RWPE2 (cell line): ENCODE results near the gene BAZ1A.

ENCODE experiments used
- ATAC-seq: fragments of 200-7000 bp; cut with Tn5 transposase; 3 replicates; pipeline ENCODE4 v1.9.1; 2021; ENCODE audit warnings: low read depth
- DNase-seq: peaks from one replicate; pipeline ENCODE4 v3.0.0-alpha.2; 2020; ENCODE audit warnings: low spot score
- H3K27ac ChIP-seq: fragments of 450-650 bp; 2 replicates; pipeline ENCODE4 v1.5.1; 2017; ENCODE audit warnings: mild to moderate bottlenecking; ENCODE audit not compliant: poor library complexity, severe bottlenecking
- H3K27me3 ChIP-seq: fragments of 250-450 bp; sonication (Bioruptor Pico); 2 replicates; pipeline ENCODE4 v1.5.1; 2021; ENCODE audit warnings: mild to moderate bottlenecking, moderate library complexity; ENCODE audit not compliant: insufficient read depth, poor library complexity, severe bottlenecking
- H3K36me3 ChIP-seq: fragments of 250-450 bp; sonication (Bioruptor Pico); 2 replicates; pipeline ENCODE4 v1.5.1; 2020; ENCODE audit warnings: low read depth, mild to moderate bottlenecking, moderate library complexity
- H3K4me1 ChIP-seq: fragments of 250-450 bp; sonication (Bioruptor Pico); 2 replicates; pipeline ENCODE4 v1.5.1; 2021; ENCODE audit warnings: mild to moderate bottlenecking, moderate library complexity; ENCODE audit not compliant: insufficient read depth, poor library complexity, severe bottlenecking
- H3K4me3 ChIP-seq: fragments of 250-450 bp; sonication (Bioruptor Pico); 2 replicates; pipeline ENCODE4 v1.5.1; 2021; ENCODE audit warnings: mild to moderate bottlenecking, moderate library complexity; ENCODE audit not compliant: severe bottlenecking
- H3K9me3 ChIP-seq: fragments of 250-450 bp; sonication (Bioruptor Pico); 2 replicates; pipeline ENCODE4 v1.5.1; 2021; ENCODE audit warnings: mild to moderate bottlenecking, moderate library complexity; ENCODE audit not compliant: severe bottlenecking
- TF ChIP-seq, protein P1 (sequence below): fragments of 450-650 bp; IDR thresholded peaks from one replicate; pipeline ENCODE4 v1.5.1; 2017; ENCODE audit warnings: mild to moderate bottlenecking, moderate library complexity; ENCODE audit not compliant: poor library complexity, severe bottlenecking

The BAZ1A gene

DNA sequence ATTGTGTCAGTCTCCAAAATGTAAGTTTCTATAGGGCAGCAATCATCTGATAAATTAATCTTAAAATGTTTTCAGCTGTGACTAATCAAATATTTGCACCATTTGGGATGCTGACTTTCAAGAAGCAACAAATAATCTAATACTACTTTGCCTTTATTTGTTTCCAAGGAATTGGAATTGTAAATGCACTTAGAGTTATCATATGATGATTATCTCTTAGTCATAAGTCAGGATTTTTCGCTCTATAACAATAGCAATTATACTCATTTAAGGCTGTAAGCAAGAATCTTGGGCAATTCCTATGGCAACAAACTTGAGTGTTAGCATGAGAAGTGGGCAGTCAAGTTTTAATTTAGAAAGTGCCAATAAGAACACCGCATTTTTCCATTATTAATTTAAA is 13.0 kb upstream of the BAZ1A start:
- H3K9me3 ChIP-seq: no peaks in the 10 kb centered on the region
- TF ChIP-seq, protein P1, sequence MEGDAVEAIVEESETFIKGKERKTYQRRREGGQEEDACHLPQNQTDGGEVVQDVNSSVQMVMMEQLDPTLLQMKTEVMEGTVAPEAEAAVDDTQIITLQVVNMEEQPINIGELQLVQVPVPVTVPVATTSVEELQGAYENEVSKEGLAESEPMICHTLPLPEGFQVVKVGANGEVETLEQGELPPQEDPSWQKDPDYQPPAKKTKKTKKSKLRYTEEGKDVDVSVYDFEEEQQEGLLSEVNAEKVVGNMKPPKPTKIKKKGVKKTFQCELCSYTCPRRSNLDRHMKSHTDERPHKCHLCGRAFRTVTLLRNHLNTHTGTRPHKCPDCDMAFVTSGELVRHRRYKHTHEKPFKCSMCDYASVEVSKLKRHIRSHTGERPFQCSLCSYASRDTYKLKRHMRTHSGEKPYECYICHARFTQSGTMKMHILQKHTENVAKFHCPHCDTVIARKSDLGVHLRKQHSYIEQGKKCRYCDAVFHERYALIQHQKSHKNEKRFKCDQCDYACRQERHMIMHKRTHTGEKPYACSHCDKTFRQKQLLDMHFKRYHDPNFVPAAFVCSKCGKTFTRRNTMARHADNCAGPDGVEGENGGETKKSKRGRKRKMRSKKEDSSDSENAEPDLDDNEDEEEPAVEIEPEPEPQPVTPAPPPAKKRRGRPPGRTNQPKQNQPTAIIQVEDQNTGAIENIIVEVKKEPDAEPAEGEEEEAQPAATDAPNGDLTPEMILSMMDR: no peak

GRCh38 chr14:34883954-34884353 is 8.8 kb upstream of the BAZ1A start:
- ATAC-seq: no peak
- Histone ChIP-seq H3K36me3 (no peaks in the 10 kb centered on the region), H3K9me3 (no peaks in the 10 kb centered on the region), H3K4me1 (peaks cover 2% of the 10 kb centered on the region), H3K27me3 (no peaks in the 10 kb centered on the region), H3K27ac (no peak overlapping the region), H3K4me3 (no peak overlapping the region)
- TF ChIP-seq, protein P1: no peak
- no peak for DNase-seq

More for the DNA sequence above, 13.0 kb upstream of the BAZ1A start:
- DNase-seq (no peak), ATAC-seq (no peak)
- H3K36me3 ChIP-seq: no peaks in the 10 kb centered on the region
- peaks cover 2% of the 10 kb centered on the region for H3K4me1 ChIP-seq
- H3K4me3 ChIP-seq: no peak overlapping the region
- H3K27me3 ChIP-seq: no peaks in the 10 kb centered on the region
- H3K27ac ChIP-seq: no peak overlapping the region

DNA sequence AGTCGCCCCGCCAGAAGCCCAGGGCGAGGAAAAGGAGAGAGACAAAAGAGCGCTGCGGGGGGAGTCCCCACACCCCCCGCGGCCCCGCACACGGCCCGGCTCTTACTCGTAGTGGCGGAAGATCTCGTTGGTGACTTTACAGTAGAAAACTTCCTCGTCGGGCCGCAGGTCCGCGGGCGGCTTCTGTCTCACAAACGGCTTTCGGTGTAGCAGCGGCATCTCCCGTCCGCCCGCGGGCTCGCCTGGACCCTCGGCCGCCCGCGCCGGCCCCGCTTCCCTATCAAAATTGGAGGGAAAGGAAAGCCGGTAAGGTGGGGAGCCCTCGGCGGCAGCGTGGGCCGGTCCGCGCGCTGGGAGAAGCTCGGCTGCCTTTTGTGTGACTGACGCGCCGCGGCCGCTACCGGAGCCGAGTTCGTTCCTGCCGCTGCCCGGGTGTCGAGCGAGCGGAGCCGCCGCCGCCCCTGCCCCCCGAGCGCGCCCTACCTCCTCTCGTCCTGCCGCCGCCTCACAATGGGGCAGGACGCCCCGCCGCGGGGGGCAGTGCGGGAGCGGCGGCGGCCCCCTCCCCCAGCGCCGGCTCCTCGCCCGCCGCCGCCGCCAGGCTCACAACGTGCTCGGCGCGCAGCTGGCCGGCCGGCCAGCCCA is 652 bp downstream of the BAZ1A start:
- peak overlapping the region; percentile 94 for H3K27ac ChIP-seq
- TF ChIP-seq, protein P1: peak; percentile 33
- peaks cover 25% of the 10 kb centered on the region for H3K36me3 ChIP-seq
- H3K9me3 ChIP-seq: no peaks in the 10 kb centered on the region
- H3K4me1 ChIP-seq: peaks cover 16% of the 10 kb centered on the region
- H3K4me3 ChIP-seq: peak overlapping the region; percentile 76
- ATAC-seq: peak; percentile 19
- peak; percentile 75 for DNase-seq
- no peaks in the 10 kb centered on the region for H3K27me3 ChIP-seq

GRCh38 chr14:34873589-34874385 is 1.4 kb downstream of the BAZ1A start:
- TF ChIP-seq, protein P1: no peak
- Histone ChIP-seq H3K4me3 (peak overlapping the region; percentile 76), H3K27me3 (no peaks in the 10 kb centered on the region), H3K9me3 (no peaks in the 10 kb centered on the region), H3K27ac (peak overlapping the region; percentile 94), H3K36me3 (peaks cover 31% of the 10 kb centered on the region), H3K4me1 (peaks cover 16% of the 10 kb centered on the region)
- ATAC-seq: peak; percentile 56
- DNase-seq: peak; percentile 87
